ENCODE results near the gene TSPYL4. TPM values are rescaled to one million over a fixed set of nuclear protein-coding genes. Genes with fewer than 3 reads are reported as not detected.
A peak's percentile ranks its signal among the peaks of the same experiment; 100 is the strongest.

Gene TSPYL4
- total RNA-seq, 1 donor from 2014 or later, result 25.8 TPM

GRCh38 chr6:116280161-116280932 lies 26.5 kb upstream of the TSPYL4 start:
- Histone ChIP-seq H3K4me3 (ENCODE audit: insufficient read depth, low read depth, low read length) (peak overlapping the region; percentile 89), H2AFZ (ENCODE audit: low read depth, low read length) (peak overlapping the region; percentile 70), H3K9me3 (ENCODE audit: insufficient read depth, low read depth, low read length) (no peaks in the 10 kb centered on the region), H3K9ac (ENCODE audit: low read length) (peak overlapping the region; percentile 98), H3K4me1 (ENCODE audit: insufficient read depth, low read length) (peaks cover 20% of the 10 kb centered on the region), H3K36me3 (ENCODE audit: insufficient read depth, low read length) (peaks cover 11% of the 10 kb centered on the region), H3K79me2 (ENCODE audit: insufficient read depth, low read length) (peaks cover 42% of the 10 kb centered on the region), H4K20me1 (ENCODE audit: insufficient read depth, low read length) (peaks cover 38% of the 10 kb centered on the region), H3K27ac (ENCODE audit: low read depth, low read length) (peak overlapping the region; percentile 97), H3K4me2 (ENCODE audit: low read length) (peak overlapping the region; percentile 88), H3K27me3 (ENCODE audit: insufficient read depth, low read length) (no peaks in the 10 kb centered on the region)
- peak overlapping the region; percentile 99 for H3K27ac Mint-ChIP-seq (ENCODE audit: unreplicated experiment)
- DNase-seq (ENCODE audit: low read depth) (no peak), FAIRE-seq (no peak)
- H3K36me3 Mint-ChIP-seq (ENCODE audit: low read depth, unreplicated experiment), result no peaks in the 10 kb centered on the region
- peaks cover 5% of the 10 kb centered on the region for H3K4me1 Mint-ChIP-seq (ENCODE audit: low read depth, unreplicated experiment)
- no peaks in the 10 kb centered on the region for H3K9me3 Mint-ChIP-seq (ENCODE audit: unreplicated experiment)
- no peak for TF ChIP-seq EZH2 (IDR thresholded peaks at IDR 0.05; ENCODE audit: insufficient read depth, low read length)
- no peaks in the 10 kb centered on the region for H3K27me3 Mint-ChIP-seq (ENCODE audit: low read depth, unreplicated experiment)
- peak overlapping the region; percentile 98 for H3K4me3 Mint-ChIP-seq (ENCODE audit: unreplicated experiment)

- H2AFZ ChIP-seq (ENCODE audit: low read depth, low read length), result peak within 1 kb of the TSS; percentile 89
- no peaks in the 10 kb centered on the region for H3K9me3 ChIP-seq (ENCODE audit: insufficient read depth, low read depth, low read length)
- DNase-seq (ENCODE audit: low read depth), result peak; percentile 93
- H3K4me1 Mint-ChIP-seq (ENCODE audit: low read depth, unreplicated experiment), result peaks cover 5% of the 10 kb centered on the region
- peaks cover 11% of the 10 kb centered on the region for H3K36me3 ChIP-seq (ENCODE audit: insufficient read depth, low read length)
- peaks cover 42% of the 10 kb centered on the region for H4K20me1 ChIP-seq (ENCODE audit: insufficient read depth, low read length)
- peak within 1 kb of the TSS; percentile 89 for H3K4me3 ChIP-seq (ENCODE audit: insufficient read depth, low read depth, low read length)
- H3K79me2 ChIP-seq (ENCODE audit: insufficient read depth, low read length), result peaks cover 51% of the 10 kb centered on the region
- no peaks in the 10 kb centered on the region for H3K36me3 Mint-ChIP-seq (ENCODE audit: low read depth, unreplicated experiment)
- H3K4me2 ChIP-seq (ENCODE audit: low read length), result peak within 1 kb of the TSS; percentile 88
- peak within 1 kb of the TSS; percentile 98 for H3K9ac ChIP-seq (ENCODE audit: low read length)
- no peak for TF ChIP-seq EZH2 (IDR thresholded peaks at IDR 0.05; ENCODE audit: insufficient read depth, low read length)
- TF ChIP-seq CTCF (IDR thresholded peaks at IDR 0.05; ENCODE audit: insufficient read depth, low read depth, low read length), result no peak
- FAIRE-seq, result peak; percentile 63
- peaks cover 20% of the 10 kb centered on the region for H3K4me1 ChIP-seq (ENCODE audit: insufficient read depth, low read length)
- peak within 1 kb of the TSS; percentile 97 for H3K27ac ChIP-seq (ENCODE audit: low read depth, low read length)
- H3K27me3 ChIP-seq (ENCODE audit: insufficient read depth, low read length), result no peaks in the 10 kb centered on the region
- peak within 1 kb of the TSS; percentile 98 for H3K4me3 Mint-ChIP-seq (ENCODE audit: unreplicated experiment)
- H3K9me3 Mint-ChIP-seq (ENCODE audit: unreplicated experiment), result no peaks in the 10 kb centered on the region
- H3K27me3 Mint-ChIP-seq (ENCODE audit: low read depth, unreplicated experiment), result no peaks in the 10 kb centered on the region
- peak within 1 kb of the TSS; percentile 99 for H3K27ac Mint-ChIP-seq (ENCODE audit: unreplicated experiment)
These were observed 25.6 kb upstream of the TSPYL4 start, which contains the start of gene TSPYL1 for GRCh38 chr6:116279232-116280160. TSPYL1 (minus strand) TSS chr6:116279930; CDS start chr6:116279830, 100 bp downstream.

DNA sequence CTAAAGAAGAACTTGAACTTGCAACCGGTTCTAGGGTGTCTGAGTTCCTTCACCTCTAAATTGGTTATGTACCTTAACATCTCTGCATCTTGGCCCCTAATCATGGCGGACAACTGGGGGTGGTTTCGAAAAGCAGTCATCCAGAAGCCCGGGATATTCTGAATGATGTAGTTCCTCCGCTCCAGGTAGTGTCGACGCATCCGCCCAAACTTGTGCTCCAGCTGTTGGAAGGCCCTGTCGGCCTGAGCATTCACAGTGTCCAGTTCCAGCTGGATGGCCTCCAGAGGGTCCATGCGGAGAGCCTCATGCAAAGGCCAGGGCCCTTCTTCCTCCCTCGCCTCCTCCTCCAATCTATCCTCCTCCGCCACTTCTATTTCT lies 25.0 kb upstream of the TSPYL4 start:
- Mint-ChIP-seq H3K4me1 (ENCODE audit: low read depth, unreplicated experiment) (peaks cover 5% of the 10 kb centered on the region), H3K27ac (ENCODE audit: unreplicated experiment) (peak overlapping the region; percentile 99), H3K9me3 (ENCODE audit: unreplicated experiment) (no peaks in the 10 kb centered on the region), H3K4me3 (ENCODE audit: unreplicated experiment) (peak overlapping the region; percentile 98), H3K36me3 (ENCODE audit: low read depth, unreplicated experiment) (no peaks in the 10 kb centered on the region), H3K27me3 (ENCODE audit: low read depth, unreplicated experiment) (no peaks in the 10 kb centered on the region)
- Histone ChIP-seq H3K27me3 (ENCODE audit: insufficient read depth, low read length) (no peaks in the 10 kb centered on the region), H3K27ac (ENCODE audit: low read depth, low read length) (peak overlapping the region; percentile 97), H3K4me2 (ENCODE audit: low read length) (peak overlapping the region; percentile 88), H3K9me3 (ENCODE audit: insufficient read depth, low read depth, low read length) (no peaks in the 10 kb centered on the region), H3K4me1 (ENCODE audit: insufficient read depth, low read length) (peaks cover 20% of the 10 kb centered on the region), H4K20me1 (ENCODE audit: insufficient read depth, low read length) (peaks cover 42% of the 10 kb centered on the region), H3K36me3 (ENCODE audit: insufficient read depth, low read length) (peaks cover 11% of the 10 kb centered on the region), H3K9ac (ENCODE audit: low read length) (peak overlapping the region; percentile 98), H3K79me2 (ENCODE audit: insufficient read depth, low read length) (peaks cover 52% of the 10 kb centered on the region), H2AFZ (ENCODE audit: low read depth, low read length) (peak overlapping the region; percentile 89), H3K4me3 (ENCODE audit: insufficient read depth, low read depth, low read length) (peak overlapping the region; percentile 89)
- TF ChIP-seq CTCF (IDR thresholded peaks at IDR 0.05; ENCODE audit: insufficient read depth, low read depth, low read length), result no peak
- no peak for TF ChIP-seq EZH2 (IDR thresholded peaks at IDR 0.05; ENCODE audit: insufficient read depth, low read length)
- no peak for FAIRE-seq
- DNase-seq (ENCODE audit: low read depth), result no peak
